Ovary (tissue), 9 donors: ENCODE results near the gene NPAS3. TPM values are rescaled to one million over a fixed set of nuclear protein-coding genes. Genes with fewer than 3 reads are reported as not detected.
A peak's percentile ranks its signal among the peaks of the same experiment; 100 is the strongest.

Experiments
- DNase-seq, 5 donors: peaks; one replicate each; pipeline ENCODE4 v3.0.0-alpha.2; 2019 to 2020
- H3K27ac ChIP-seq, 2 donors: fragments of 200-600 bp; one replicate each; pipeline versions ENCODE4 v1.5.1 to v1.8.0; 2019 to 2022
- H3K27me3 ChIP-seq: fragments of 200-600 bp; one replicate; pipeline ENCODE4 v1.8.0; 2022
- H3K36me3 ChIP-seq: fragments of 200-600 bp; sonication (generic); one replicate; pipeline ENCODE4 v1.5.1; 2019
- H3K4me1 ChIP-seq: one replicate; pipeline ENCODE4 v1.8.1; 2013; ENCODE audit warnings: mild to moderate bottlenecking, moderate library complexity; ENCODE audit not compliant: insufficient read depth
- H3K4me3 ChIP-seq: fragments of 200-600 bp; sonication (generic); one replicate; pipeline ENCODE4 v1.5.1; 2017
- H3K9me3 ChIP-seq, 2 donors: fragments of 200-600 bp in 1 of 2; sonication (generic) in 1 of 2; one replicate each; pipeline versions ENCODE4 v1.5.1 to v1.8.1; 2013 to 2019; ENCODE audit warnings: mild to moderate bottlenecking in 1 of 2, moderate library complexity in 1 of 2
- EP300 ChIP-seq: sonication (generic); formaldehyde crosslinking; IDR thresholded peaks from one replicate; pipeline ENCODE4 v1.6.1; 2017; ENCODE audit warnings: antibody characterized with exemption
- POLR2A ChIP-seq: fragments of 450-650 bp; IDR thresholded peaks from one replicate; pipeline ENCODE4 v1.6.1; 2017; ENCODE audit warnings: antibody characterized with exemption, mild to moderate bottlenecking, moderate library complexity
- WGBS, 3 donors: extraction: QIAGEN DNeasy Blood & Tissue Kit in 1 of 3; methylation state at CpG; one replicate each; pipeline versions ENCODE4 v1.1.5 to v1.1.7; 2013 to 2017; 5-methylcytosine and 5-hydroxymethylcytosine counted together
- intact Hi-C, 4 donors: fragments of 100-400 bp; cut with DNase I; formaldehyde crosslinking; loops; one replicate each; pipeline versions ENCODE4 v1.11.0 to v1.15.1; 2022 to 2023
- polyA plus RNA-seq, 2 donors: library from polyadenylated mRNA; stranded (reverse); fragments of 200-250 nt in 1 of 2; fragments of 350-450 nt in 1 of 2; fragmentation: Illumina TruSeq in 1 of 2; extraction: RNeasy Lipid Tissue Mini Kit (QIAGEN cat#74804) in 1 of 2; gene quantifications; one replicate each; pipeline ENCODE4 v1.2.3, GENCODE V29; 2013 to 2014
- total RNA-seq, 7 donors: library from RNA; depleted of rRNA in 2 of 7; stranded (reverse); fragments of >200 nt in 2 of 7; fragmentation: NEBNext Ultra II Directional in 3 of 7; extraction: Animal tissue kit (Norgen Biotek cat#: 25700) in 3 of 7; gene quantifications; one replicate each; pipeline versions ENCODE4 v1.1.0 to v1.2.4, GENCODE V29; 2016 to 2023
- TF ChIP-seq, protein P1 (sequence below), 3 donors: fragments of 450-650 bp in 2 of 3; fragments of 200-600 bp in 1 of 3; IDR thresholded peaks; one replicate each; pipeline versions ENCODE4 v1.5.1 to v1.8.0; 2016 to 2022; ENCODE audit warnings: antibody characterized with exemption in 3 of 3, mild to moderate bottlenecking in 1 of 3
- donor health status: DM: no; HTN: no; CAD: no; lungs with moderate emphysema.
- donor health status: DM: no; HTN: no; CAD: no.
- donor health status: Bipolar disorder and iron deficiency.
- donor health status: DM: yes; HTN: yes; CAD: no.
- donor health status: DM: no; HTN: no; CAD: no.
- donor health status: DM: yes; HTN: yes; CAD: no.

NPAS3 gene
- total and polyA plus RNA-seq, 9 donors, result 1.9 to 15.4 (median 11.4) TPM

DNA sequence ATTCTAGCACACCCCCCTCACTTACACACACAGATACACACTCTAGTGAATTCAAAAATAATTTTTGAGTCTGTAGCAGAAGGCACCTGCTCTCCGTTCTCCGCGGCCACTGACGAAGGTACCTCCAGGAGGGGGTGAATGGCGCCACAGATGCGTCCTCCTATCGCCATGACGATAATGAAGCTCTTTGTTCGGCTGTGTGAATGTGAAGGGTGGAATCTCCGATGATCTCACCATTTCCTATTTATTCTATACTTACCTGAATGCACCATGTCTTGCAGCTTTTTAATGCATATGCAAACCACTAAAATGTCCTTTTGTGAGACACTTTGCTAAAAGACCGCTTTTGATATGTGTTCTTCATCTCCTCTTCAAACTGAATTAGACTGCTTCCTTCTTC is 849.5 kb downstream of the NPAS3 start:
- intact Hi-C loops, result no loop called here
- Histone ChIP-seq H3K27ac (no peak overlapping the region), H3K4me3 (no peak overlapping the region), H3K27me3 (no peaks in the 10 kb centered on the region), H3K9me3 (no peaks in the 10 kb centered on the region), H3K36me3 (no peaks in the 10 kb centered on the region), H3K4me1 (no peaks in the 10 kb centered on the region)
- TF ChIP-seq, protein P1, sequence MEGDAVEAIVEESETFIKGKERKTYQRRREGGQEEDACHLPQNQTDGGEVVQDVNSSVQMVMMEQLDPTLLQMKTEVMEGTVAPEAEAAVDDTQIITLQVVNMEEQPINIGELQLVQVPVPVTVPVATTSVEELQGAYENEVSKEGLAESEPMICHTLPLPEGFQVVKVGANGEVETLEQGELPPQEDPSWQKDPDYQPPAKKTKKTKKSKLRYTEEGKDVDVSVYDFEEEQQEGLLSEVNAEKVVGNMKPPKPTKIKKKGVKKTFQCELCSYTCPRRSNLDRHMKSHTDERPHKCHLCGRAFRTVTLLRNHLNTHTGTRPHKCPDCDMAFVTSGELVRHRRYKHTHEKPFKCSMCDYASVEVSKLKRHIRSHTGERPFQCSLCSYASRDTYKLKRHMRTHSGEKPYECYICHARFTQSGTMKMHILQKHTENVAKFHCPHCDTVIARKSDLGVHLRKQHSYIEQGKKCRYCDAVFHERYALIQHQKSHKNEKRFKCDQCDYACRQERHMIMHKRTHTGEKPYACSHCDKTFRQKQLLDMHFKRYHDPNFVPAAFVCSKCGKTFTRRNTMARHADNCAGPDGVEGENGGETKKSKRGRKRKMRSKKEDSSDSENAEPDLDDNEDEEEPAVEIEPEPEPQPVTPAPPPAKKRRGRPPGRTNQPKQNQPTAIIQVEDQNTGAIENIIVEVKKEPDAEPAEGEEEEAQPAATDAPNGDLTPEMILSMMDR (IDR thresholded peaks at IDR 0.05), result no peak
- TF ChIP-seq POLR2A (no peak), EP300 (no peak)
- no peak for DNase-seq
- 95 to 98% (median 96%) methylated on average over 11 of the region's 11 CpGs for WGBS, 3 donors

DNA sequence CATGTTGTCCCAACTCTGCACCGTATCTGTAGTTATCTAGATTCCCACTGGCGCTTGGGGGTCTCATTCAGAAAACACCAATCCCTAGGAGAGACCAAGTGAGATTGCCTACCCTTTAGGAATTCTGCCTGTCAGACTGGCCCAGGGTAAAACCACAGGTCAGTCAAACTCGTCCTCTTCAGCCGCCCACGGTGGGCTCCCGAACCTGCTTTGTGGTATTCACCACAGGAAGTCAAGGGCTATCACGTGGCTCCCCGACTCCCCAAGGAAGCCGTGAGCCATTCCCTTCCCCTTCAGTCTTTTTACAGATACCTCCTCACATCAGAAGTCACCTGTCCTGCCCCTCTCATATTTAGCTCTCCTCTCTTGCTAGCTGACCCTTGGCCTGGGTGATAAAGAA is 852.3 kb downstream of the NPAS3 start:
- H3K27me3 ChIP-seq, result no peaks in the 10 kb centered on the region
- 86 to 88% (median 87%) methylated on average over 9 of the region's 9 CpGs for WGBS, 3 donors
- intact Hi-C loops, result loop anchor here in 3 of 4 donors (5.0 to 10.0 kb wide), 2 partner anchors 1216 to 1219 kb away; no protein-coding TSS in a partner anchor
- H3K27ac ChIP-seq, result no peak overlapping the region
- no peaks in the 10 kb centered on the region for H3K36me3 ChIP-seq
- no peak overlapping the region for H3K4me3 ChIP-seq
- no peaks in the 10 kb centered on the region for H3K4me1 ChIP-seq
- H3K9me3 ChIP-seq, result no peaks in the 10 kb centered on the region
- no peak for DNase-seq
- TF ChIP-seq POLR2A (no peak), EP300 (no peak)
- TF ChIP-seq, protein P1 (IDR thresholded peaks at IDR 0.05), result no peak

DNA sequence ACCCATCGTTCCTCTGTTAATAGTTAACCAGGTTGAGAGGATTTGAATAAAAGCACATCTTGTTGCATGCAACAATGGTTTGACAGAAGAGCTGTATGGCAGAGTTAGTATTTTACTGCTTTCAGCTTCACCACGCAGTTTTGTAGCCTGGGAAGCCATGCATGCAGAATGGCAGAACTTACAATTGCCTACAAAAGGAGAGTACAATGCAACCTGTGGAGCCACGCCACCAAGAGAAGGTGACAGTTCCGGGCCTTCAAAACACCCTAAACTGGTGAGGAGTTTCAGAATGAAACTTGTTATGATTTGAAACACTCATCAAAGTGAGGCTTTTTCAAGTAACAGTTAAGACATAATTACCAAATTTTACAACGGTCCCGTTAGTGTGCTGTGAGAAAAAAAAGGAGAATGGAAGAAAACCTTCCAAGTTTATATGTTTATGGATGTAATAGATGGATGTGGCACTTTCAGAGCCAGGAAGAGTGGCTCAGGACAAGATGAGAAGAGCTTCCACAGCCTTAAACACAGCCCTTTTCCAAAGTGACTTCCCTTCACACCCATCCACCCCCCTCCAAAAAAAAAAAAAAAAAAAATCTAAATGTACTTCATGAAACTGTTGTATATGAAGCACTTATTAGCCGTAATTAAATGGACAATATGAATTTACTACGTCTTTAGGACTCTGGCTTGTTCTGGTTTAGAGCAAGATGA is 853.5 kb downstream of the NPAS3 start:
- H3K4me3 ChIP-seq, result no peak overlapping the region
- intact Hi-C loops, result loop anchor here (1.0 to 10.0 kb wide), 4 partner anchors 853 to 1220 kb away; partner anchors contain the start of gene NPAS3 (in 1 of the 4)
- WGBS, 3 donors, result 50 to 55% (median 52%) methylated on average over 8 of the region's 8 CpGs
- no peaks in the 10 kb centered on the region for H3K36me3 ChIP-seq
- no peaks in the 10 kb centered on the region for H3K27me3 ChIP-seq
- no peaks in the 10 kb centered on the region for H3K9me3 ChIP-seq
- H3K27ac ChIP-seq, result no peak overlapping the region
- no peak for DNase-seq
- no peaks in the 10 kb centered on the region for H3K4me1 ChIP-seq
- TF ChIP-seq POLR2A, result no peak
- TF ChIP-seq, protein P1 (IDR thresholded peaks at IDR 0.05), result no peak

DNA sequence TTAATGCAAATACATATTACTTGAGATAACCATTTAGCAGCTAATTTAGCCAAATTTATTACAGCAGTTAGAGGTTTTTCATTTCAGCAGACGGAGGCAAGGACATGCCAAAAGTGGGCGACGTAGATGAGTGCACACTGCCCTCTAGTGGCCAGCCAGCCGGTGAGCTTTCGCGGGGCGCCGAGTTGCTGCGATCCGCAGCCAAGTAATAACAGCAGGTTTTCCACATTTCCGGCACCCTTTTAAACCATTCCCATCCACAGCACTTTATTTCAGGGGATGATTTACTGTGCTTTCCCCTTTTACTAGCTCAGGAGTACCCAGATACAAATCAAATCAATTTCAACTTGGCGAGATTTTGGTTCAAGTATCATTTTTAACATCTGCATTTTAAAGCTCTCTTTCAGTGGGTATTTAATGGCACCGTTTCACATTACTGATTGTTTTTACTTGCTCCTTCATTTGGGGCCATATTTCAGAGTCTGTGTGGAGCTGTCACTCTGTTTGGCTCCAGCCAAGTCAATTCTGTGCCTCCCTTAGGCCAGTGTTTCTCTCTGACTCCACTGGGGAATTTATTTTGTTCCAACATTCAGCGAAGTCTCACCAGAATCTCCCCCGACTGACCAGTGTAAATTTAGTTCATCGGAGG is 854.2 kb downstream of the NPAS3 start:
- WGBS, 3 donors, result 3% methylated on average over 16 of the region's 16 CpGs
- intact Hi-C loops, result loop anchor here (1.0 to 10.0 kb wide), 4 partner anchors 854 to 1221 kb away; partner anchors contain the start of gene NPAS3 (in 1 of the 4)
- Histone ChIP-seq H3K9me3 (no peaks in the 10 kb centered on the region), H3K27me3 (no peaks in the 10 kb centered on the region), H3K27ac (no peak overlapping the region), H3K4me3 (peak overlapping the region; percentile 13), H3K36me3 (no peaks in the 10 kb centered on the region), H3K4me1 (no peaks in the 10 kb centered on the region)
- no peak for TF ChIP-seq EP300
- TF ChIP-seq POLR2A, result no peak
- TF ChIP-seq, protein P1 (IDR thresholded peaks at IDR 0.05), result peak; percentile 74
- DNase-seq, result peak; percentile 80 to 92 (median 88)
